HG02610 (cell line): Measurements from ENCODE around the gene UXT.
"Not testable (repeated sequence)": the region's sequence is repeated elsewhere in the genome, so short reads cannot be mapped to it uniquely, and the experiment has no call there.

Experiments
- ATAC-seq: cut with Tn5 transposase; IDR thresholded peaks from one replicate; pipeline ENCODE4 v1.9.1; 2021; ENCODE audit warnings: mild to moderate bottlenecking, moderate library complexity; ENCODE audit not compliant: unreplicated experiment

The UXT gene, protein sequence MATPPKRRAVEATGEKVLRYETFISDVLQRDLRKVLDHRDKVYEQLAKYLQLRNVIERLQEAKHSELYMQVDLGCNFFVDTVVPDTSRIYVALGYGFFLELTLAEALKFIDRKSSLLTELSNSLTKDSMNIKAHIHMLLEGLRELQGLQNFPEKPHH

DNA sequence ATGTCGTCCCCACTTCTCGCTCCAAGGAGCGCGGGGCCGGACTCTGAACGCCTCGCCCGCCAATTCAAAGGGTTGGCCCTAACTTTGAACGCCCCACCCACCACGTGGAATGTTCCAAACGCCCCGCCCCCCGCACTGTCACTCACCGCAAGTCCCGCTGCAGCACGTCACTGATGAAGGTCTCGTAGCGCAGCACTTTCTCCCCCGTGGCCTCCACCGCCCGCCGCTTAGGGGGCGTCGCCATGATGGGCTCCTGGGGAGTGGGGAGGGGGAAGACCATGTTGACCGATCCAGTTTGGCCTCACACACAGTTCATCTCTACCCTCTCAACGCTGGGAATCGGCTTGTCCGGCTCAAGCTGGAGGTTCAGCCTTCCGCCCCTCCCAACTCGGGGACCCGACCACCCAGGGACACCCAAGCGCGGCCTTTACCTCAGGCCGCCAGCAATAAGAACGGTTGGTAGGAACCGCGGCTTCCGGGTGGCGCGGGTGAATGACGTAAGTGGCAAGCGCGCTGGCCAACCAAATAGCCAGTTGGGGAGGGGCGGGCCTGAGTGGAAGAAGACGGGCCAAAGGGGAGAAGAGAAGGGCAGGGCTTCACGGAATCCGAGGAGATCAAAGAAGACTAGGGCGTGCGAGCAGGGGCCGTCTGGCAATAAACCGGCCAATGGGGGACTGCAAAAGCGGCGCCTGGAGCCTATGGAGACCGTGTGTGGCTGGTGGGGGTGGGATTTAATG, at the start of gene UXT:
Gene UXT, minus strand, starts transcription at position 497 of the 737 bp plus-strand sequence. Its CDS starts 253 bp downstream, at position 244.
- ATAC-seq: peak; percentile 82

DNA sequence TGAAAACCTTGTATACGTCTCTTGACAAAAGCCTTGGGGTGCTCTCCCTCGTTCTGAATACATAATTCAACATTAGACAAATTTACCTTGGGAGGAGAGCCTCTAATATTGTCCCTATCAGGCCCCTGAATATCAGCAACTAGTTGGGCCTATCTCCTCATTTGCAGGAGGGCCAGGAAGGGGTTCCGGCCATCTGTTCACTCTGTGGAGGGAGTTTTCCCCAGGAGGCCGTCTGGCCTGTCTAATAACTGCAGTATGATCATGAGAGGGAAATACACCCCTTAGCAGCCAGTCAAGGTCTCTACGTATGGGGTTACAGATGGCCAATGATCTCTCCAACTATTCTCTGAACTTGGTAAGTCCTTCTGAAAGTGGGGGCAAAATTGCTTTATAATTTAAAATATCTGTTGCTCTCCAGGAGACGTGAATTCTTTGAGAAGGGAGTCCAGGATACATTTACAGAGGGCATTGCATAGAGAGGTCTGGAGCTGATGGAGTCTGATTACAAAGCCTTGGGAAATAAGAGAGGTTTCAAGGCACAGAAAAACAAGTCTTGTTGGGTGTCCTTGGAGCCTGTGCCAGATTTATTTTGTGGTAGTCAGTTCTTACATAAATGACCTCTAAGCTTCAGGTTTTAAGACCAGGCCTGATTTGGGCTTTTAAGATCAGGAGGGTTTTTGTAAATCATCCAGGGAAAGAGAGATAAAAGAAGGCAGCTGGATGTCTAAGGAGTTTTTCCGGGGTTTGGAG, 48.2 kb upstream of the UXT start:
- ATAC-seq: no peak

DNA sequence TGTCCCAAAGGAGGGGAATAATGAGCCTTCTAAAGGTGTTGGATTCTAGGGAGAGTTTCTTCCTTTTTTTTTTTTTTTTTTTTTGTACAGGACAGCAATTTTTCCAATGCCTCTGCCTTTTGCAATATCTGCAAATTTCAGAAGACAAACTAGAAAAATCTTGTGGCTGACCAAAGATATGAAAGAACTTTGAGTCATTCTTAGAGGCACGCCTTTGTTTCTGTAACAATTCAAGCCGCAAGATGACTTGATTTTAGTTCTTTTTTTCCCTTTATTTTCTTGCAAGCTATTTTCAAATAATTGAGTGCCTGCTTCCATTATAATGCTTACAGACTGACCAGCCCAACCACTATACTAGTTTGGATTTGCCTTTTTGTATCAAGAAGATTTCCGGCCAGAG, 47.6 kb upstream of the UXT start:
- ATAC-seq: no peak

DNA sequence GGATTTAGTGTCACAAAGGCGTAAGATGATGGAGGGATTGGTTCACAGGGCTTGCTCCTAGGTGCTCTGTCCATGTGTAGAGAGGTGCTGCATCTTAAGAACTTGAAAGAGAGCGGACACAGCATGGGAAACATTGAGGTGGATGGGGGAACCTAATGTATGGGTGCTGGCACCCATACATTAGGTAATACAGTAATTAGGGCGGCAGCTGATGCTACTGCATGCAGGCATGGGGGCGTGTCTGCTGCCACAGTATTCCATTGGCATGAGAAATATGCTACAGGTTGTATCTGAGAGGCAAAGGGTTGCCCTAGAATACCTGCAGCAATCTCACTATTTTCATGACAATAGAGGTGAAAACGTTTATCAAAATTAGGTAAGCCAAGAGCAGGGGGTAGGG, 45.8 kb upstream of the UXT start:
- ATAC-seq: no peak

DNA sequence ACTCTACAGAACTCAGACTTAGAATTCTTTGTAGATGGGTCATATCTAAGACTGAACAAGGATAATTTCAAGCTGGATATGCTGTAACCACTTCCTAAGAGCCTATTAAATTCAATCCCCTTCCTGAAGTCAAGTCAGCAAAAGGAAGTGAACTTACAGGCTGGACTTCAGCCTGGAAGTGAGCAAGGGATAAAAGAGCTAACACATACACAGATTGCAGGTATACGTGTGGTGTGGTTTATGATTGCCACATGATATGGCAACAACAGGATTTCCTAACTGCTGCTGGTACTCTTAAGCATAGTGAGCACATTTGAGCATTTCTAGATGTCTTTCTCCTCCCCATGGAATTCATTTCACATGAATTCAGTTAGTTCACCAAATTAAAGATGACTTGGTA, 38.2 kb upstream of the UXT start:
- no peak for ATAC-seq

DNA sequence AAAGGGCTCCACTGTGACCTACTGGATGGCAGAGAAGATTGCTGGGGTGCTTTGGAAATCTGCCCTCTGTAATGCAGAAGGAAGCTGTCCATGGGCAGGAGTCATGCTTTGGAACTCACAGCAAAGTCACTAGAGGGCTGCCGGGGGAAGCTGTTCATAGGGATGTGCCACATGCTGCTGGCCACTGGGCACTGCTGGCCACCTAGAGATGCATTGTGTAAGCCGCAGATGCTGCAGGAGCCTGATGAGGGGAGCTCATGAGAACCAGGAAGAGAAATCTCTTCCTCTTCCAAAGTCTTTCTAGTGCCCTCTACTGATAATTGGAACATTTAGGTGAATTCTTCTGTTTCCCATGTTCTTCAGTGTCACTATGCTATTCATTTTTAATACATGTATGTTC, 31.2 kb upstream of the UXT start:
- no peak for ATAC-seq

DNA sequence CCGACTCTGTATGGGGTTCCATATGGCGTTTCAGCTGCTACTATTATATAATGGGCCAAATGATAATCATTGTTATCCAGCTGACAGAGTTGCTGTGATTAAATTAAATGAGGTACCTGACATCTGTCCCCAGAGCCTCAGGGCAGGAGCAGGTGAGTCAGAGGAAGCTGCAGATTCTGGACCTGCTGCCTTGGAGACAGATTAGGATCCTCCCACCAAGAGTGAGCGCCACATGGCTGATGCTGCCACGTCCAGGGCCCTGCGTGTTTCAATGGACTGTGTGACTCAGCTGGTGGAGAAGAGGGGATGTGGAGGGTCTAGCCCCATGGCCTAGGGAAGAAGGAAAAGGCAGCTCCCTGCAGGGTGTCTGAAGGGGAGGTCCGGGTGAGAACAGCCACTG, 28.3 kb upstream of the UXT start:
- no peak for ATAC-seq

DNA sequence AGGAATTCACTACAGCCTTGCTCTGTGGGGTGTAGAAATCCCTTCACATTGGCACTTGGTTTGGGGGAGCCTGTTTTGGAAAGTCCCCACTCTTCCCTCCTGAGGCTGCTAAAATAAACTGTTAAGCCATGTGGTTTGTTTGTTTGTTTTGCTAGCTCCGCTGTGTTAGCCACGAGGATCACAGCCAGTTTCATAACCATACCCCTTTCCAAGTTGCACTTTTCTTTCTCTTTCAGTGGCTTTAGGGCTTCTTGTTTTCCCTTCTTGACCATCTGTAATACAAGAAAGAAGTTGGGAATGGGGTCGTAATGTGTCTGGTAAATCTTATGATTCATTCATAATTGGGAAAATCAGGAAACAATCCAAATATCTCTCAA, 24.8 kb upstream of the UXT start:
- no peak for ATAC-seq

DNA sequence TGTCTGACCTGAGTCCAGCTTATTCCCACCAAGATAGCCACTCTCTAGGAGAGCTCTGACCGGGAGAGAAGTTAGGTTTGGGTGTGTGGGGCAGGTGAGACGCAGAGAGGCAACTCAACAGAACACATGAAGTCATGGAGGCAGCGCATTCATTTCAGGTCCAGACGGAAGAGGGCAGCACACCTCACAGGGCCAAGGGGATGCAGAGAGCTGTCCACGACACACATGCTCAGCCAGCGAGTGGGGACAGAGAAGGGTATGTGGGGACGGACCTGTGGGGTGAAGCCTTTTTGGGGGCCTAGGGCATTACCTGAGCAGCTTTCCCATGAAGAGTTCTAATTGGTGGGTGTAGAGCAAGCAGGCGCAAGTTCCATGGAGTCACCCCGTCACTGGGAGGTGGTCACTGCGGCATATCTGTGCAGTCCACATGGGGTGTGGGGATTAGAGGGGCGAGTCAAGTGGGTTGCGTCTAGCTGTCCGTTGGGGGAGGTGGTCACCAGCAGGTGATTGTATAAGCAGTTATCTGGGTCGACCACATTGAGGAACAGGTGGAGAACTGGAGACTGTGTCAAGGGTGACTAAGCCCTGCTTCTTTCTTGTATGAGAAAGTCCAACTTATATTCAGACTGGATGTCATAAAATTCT, 24.3 kb upstream of the UXT start:
- ATAC-seq: no peak

DNA sequence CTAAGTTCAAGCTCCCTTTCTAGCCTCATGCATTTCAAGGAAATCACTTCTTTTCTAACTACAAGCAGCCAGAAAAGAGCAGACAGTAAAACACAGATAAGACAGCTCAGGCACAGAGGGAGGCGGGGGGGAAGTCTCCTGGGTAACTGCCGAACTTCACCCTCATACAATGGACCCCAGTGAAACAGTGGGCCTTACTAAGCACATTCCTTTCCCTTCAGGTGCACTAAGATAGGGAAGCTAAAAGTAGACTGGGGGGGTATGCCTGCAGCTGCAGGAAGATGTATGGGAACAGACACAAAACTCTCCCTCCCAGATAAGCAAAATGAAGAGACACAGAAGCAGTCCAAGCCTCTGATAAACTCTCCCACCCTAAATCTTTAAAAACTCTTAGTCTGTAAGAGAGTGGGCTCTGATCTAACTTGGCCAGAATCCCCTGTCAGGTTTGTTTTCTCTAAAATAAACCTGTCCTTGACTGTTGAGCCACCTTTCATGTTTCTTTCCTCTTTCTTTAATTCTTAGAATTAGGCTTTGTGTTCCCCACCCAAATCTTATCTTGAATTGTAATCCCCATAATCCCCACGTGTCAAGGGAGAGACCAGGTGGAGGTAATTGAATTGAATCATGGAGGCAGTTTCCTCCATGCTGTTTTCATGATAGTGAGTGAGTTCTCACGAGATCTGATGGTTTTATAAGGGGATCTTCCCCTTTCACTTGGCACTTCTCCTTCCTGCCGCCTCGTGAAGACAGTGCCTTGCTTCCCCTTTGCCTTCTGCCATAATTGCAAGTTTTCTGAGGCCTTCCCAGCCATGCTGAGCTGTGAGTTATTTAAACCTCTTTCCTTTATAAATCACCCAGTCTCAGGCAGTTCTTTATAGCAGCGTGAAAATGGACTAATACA, 17.2 kb upstream of the UXT start:
- ATAC-seq: not testable (repeated sequence)

DNA sequence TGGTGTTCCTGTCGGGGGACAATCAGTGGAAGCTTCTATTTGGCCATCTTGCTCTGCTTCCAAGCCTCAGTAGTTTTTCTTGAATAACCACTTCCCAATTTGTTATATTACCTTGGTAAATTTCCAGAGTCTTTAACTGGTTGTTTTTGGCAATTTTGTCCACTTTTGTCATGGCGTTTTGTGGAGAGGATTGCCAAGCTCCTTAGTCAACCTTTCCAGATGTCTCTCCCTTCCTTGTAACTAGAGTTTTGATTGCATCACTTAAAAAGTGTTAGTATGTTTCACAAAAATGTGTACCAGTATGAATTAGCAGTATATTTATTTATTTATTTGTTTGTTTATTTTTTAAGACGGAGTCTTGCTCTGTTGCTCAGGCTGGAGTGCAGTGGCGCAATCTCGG, 15.8 kb upstream of the UXT start:
- no peak for ATAC-seq

DNA sequence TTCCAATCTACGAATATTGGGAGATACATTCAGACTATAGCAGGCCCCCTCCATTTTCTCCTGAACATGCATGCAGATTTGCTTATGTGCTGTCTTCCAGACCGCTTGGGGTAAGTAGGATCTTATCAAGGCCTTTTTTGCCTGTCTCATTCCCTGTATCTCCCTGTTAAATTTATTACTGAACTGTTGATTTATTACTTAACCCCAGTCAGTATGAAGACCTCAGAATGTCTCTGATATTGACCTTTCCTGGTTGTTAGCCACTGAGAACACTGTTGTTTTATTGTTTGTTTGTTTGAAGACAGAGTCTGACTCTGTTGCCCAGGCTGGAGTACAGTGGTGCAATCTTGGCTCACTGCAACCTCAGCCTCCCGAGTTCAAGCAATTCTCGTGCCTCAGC, 6.8 kb upstream of the UXT start:
- ATAC-seq: not testable (repeated sequence)

DNA sequence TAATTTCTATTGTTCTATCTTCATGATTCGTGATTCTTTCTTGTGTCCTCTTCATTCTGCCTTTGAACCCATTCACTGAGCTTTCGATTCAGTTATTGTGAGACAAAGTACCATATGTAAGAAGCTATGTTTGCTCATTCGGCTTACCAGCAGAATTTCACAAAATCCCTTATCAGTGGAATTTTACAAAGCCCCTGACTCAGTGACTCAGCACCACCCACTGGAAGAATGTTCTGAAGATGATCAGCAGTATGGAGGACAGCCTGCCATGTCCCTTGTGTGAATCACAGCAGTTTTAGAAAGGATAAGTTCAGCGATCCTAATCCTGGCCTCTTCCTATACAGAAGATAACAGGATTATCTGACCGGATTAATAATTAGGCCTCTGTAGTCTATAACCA, 5.8 kb upstream of the UXT start:
- no peak for ATAC-seq

DNA sequence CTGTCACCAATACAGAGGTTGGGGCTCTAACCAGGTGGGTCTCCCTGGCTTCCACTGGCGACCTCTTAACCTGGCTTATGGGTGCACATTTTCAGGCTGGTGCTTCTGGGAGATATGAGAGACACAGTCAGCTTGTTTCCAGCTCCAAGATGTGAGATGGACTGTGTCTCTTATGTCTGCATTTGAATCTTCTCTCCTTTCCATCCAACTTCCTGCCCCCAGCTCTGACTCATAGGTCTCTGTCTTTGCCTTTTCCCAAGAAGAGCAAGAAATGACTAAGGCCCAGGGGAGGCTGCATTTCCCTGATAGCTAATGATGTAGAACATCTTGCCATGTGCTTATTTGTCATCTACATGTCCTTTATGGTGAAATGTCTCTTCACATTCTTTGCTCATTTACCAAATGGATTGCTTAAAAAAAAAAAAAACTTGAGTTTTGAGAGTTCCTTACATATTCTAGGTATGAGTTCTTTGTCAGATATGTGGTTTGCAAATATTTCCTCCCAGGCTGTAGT, 3.2 kb upstream of the UXT start:
- ATAC-seq: no peak

DNA sequence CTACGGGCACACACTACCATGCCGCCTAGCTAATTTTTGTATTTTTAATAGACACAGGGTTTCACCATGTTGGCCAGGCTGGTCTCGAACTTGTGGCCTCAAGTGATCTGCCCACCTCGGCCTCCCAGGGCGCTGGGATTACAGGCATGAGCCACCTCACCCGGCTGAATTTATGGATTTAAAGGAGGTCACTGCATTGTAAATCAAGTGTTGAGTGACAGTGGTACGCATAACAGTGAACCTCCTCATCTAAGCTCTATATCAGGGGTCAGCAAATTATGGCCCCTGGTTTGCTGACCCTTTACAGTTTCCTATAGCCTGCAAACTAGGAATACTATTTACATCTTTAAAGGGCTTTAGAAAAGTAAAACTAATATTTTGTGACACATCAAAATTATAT, 2.6 kb upstream of the UXT start:
- ATAC-seq: no peak

DNA sequence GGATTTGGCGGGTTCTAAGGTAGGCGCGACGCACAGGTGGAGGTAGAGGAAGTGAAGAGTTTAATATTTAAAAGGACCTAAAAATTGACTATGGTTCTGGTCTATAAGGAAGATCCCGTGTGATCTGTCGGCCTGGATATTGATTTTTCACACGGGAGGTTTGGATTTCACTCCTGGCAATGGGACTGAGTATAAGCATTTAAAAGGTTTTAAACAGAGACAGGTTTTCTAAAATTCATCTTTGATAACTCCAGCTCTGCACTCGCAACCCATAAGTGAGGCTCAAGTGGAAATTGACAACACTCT, 394 bp upstream of the UXT start:
- ATAC-seq: no peak

DNA sequence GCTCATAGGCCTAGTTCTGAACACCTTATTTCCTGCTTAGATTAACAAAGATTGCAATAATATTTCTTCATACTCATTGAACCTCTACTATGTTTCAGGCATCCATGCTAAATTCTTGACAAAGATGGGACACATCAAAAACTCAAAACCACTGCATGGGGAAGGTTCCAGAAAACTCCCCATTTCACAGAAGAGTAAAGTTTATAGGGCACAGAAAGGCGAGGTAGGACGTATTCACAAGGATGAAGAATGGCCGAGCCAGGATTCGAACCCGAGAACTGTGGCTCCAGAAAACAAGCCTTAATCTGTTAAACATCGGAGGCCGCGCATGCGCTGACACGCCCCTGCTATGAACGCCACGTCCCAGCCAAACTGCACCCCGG, 688 bp downstream of the UXT start:
- ATAC-seq: no peak

DNA sequence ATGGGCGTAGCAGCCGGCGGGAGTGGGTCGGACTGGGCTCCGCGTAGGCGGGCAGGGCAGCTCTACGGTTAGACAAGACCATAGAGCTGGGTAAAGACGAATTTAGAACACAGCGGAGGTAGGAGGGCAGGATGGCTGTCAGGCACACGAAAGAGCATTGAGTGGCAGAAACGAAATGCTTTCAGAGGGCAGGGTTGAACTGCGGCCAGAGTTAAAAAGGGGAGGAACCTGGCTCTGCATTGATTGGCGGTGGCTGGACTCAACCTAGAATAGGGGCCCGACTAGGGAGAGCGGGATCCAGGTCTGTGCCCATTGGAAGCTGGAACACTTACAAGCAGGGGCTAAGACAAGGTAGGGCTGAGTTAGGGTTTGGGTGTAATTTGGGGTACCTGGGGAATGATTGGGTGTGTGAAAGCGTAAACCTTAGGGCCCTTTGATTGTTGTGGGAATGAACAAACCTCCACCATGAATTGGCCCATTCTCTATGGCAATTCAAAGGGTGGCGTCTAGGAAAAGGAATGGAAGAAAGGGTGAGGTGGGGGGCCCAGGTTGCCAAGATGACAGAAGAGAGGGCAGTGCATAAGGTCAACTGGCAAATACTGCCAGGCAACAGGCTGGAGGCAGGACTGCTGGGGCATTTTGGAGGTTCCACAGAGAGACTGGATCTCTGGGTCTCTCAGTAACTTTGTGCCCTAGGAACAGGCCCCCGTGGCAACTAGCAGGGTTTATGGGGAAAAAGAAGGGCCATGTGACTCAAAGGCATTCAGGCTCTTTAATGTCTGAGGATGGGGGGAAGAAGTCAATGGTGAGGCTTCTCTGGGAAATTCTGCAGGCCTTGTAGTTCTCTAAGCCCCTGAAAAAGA, 7.7 kb downstream of the UXT start:
- no peak for ATAC-seq

DNA sequence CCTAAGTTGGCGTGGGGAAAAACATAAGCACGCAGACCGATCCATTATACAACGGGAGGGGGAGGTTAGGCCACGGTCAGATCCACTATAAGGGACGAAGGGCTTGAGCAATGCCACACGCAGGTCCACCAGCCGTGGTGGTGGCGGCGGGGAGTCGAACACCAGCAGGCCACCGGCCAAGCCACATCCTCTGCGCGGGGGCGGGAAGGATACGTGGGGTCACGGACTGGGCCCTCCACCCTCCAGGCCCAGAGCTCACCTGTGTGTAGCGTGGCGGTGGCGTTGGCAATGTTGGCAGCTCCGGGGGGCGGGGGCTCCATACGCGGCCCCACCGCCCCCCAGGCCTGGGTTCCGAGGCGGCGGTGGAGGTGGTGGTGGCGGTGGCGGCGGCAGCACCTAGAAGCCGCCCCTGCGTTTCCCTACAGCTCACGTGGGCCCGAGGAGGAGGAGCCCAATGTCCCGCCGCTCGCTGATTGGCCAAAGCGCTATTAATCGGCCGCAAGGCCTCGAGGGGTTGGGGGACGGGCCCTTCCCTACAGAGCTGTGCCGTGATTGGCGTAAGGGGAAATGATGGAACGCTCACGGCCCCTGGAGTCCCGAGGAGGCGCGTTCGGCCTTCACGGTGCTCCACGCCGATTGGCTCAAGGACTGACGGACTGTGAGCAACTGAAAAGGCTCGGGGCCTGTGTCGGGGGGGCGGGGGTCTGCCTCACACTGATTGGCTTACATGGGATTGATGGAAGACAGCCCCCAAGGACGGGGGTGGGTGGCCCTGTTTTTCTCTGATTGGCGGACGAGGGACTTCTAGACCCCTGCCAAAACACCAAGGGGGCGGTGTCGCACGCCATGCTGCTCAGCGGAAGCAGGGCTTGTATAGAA, 8.6 kb downstream of the UXT start, which contains the start of gene ELK1:
Gene ELK1, minus strand, starts transcription at position 400 of the 879 bp plus-strand sequence. CDS start 9,122 bp downstream, outside the sequence.
- ATAC-seq: peak; percentile 93
